Globus pallidus (tissue), 1 donor: ENCODE measurements around the gene SPATA13.
"Not testable (repeated sequence)": the region's sequence is repeated elsewhere in the genome, so short reads cannot be mapped to it uniquely, and the experiment has no call there.

Source experiments
- DNase-seq: peaks from one replicate; pipeline ENCODE4 v3.0.0-alpha.2; 2015; ENCODE audit warnings: low spot score

Gene SPATA13

GRCh38 chr13:24160458-24161009 is at the start of gene SPATA13:
Gene SPATA13 (plus strand): TSS chr13:24160720. CDS start chr13:24222930, 62,210 bp downstream.
- peak; percentile 94 for DNase-seq

GRCh38 chr13:24112791-24113190 is 47.7 kb upstream of the SPATA13 start:
- no peak for DNase-seq

- DNase-seq: no peak
Observed at GRCh38 chr13:24115671-24116070, 44.8 kb upstream of the SPATA13 start.

GRCh38 chr13:24116131-24116530 is 44.4 kb upstream of the SPATA13 start:
- no peak for DNase-seq

GRCh38 chr13:24118576-24118975 is 41.9 kb upstream of the SPATA13 start:
- DNase-seq: no peak

- DNase-seq: no peak
Observed at GRCh38 chr13:24119626-24120508, 40.7 kb upstream of the SPATA13 start.

GRCh38 chr13:24122045-24122444 is 38.5 kb upstream of the SPATA13 start:
- DNase-seq: not testable (repeated sequence)

GRCh38 chr13:24122569-24122968 is 38.0 kb upstream of the SPATA13 start:
- no peak for DNase-seq

- no peak for DNase-seq
Observed at GRCh38 chr13:24123761-24124160, 36.8 kb upstream of the SPATA13 start.

- peak; percentile 65 for DNase-seq
Observed at GRCh38 chr13:24124789-24125476, 35.6 kb upstream of the SPATA13 start.

GRCh38 chr13:24127116-24127631 is 33.3 kb upstream of the SPATA13 start:
- DNase-seq: no peak

- DNase-seq: no peak
Observed at GRCh38 chr13:24128112-24128511, 32.4 kb upstream of the SPATA13 start.

GRCh38 chr13:24128962-24129361 is 31.6 kb upstream of the SPATA13 start:
- no peak for DNase-seq

GRCh38 chr13:24129914-24130774 is 30.4 kb upstream of the SPATA13 start:
- no peak for DNase-seq

GRCh38 chr13:24131749-24132148 is 28.8 kb upstream of the SPATA13 start:
- DNase-seq: no peak

GRCh38 chr13:24133021-24133795 is 27.3 kb upstream of the SPATA13 start:
- no peak for DNase-seq

GRCh38 chr13:24134231-24134630 is 26.3 kb upstream of the SPATA13 start:
- DNase-seq: no peak

GRCh38 chr13:24134757-24135156 is 25.8 kb upstream of the SPATA13 start:
- DNase-seq: no peak

- no peak for DNase-seq
Observed at GRCh38 chr13:24135674-24136300, 24.7 kb upstream of the SPATA13 start.

GRCh38 chr13:24138911-24139310 is 21.6 kb upstream of the SPATA13 start:
- DNase-seq: no peak
